Thymus (tissue), 11 donors: ENCODE results near the gene TRIM72. TPM values are rescaled to one million over a fixed set of nuclear protein-coding genes. Genes with fewer than 3 reads are reported as not detected.
"Not testable (repeated sequence)": the region's sequence is repeated elsewhere in the genome, so short reads cannot be mapped to it uniquely, and the experiment has no call there.

ENCODE experiments used
- DNase-seq, 9 donors: peaks; one replicate each; pipeline ENCODE4 v3.0.0-alpha.2; 2013; ENCODE audit warnings: low spot score in 9 of 9, low read depth in 6 of 9, missing footprints in 1 of 9
- H3K27ac ChIP-seq, 2 donors: one replicate each; pipeline ENCODE4 v1.5.1; 2013; ENCODE audit warnings: control low read depth in 1 of 2, low read depth in 1 of 2, low read length in 1 of 2, mild to moderate bottlenecking in 1 of 2, moderate library complexity in 1 of 2
- H3K27me3 ChIP-seq, 2 donors: one replicate each; pipeline ENCODE4 v1.5.1; 2013; ENCODE audit warnings: low read length in 1 of 2; ENCODE audit not compliant: control insufficient read depth in 2 of 2, insufficient read depth in 1 of 2
- H3K36me3 ChIP-seq, 2 donors: one replicate each; pipeline ENCODE4 v1.5.1; 2013; ENCODE audit warnings: low read length in 1 of 2, mild to moderate bottlenecking in 1 of 2, moderate library complexity in 1 of 2; ENCODE audit not compliant: control insufficient read depth in 2 of 2, insufficient read depth in 2 of 2
- H3K4me1 ChIP-seq, 2 donors: one replicate each; pipeline ENCODE4 v1.5.1; 2013; ENCODE audit warnings: low read length in 2 of 2; ENCODE audit not compliant: control insufficient read depth in 2 of 2, insufficient read depth in 2 of 2
- H3K4me3 ChIP-seq, 2 donors: one replicate each; pipeline ENCODE4 v1.5.1; 2013; ENCODE audit warnings: low read length in 2 of 2, control low read depth in 1 of 2, mild to moderate bottlenecking in 1 of 2
- H3K9me3 ChIP-seq, 2 donors: one replicate each; pipeline ENCODE4 v1.5.1; 2013; ENCODE audit warnings: low read length in 1 of 2, mild to moderate bottlenecking in 1 of 2; ENCODE audit not compliant: control insufficient read depth in 2 of 2, insufficient read depth in 1 of 2
- WGBS: extraction: QIAGEN DNeasy Blood & Tissue Kit; methylation state at CpG from one replicate; pipeline ENCODE4 v1.1.7; 2013; 5-methylcytosine and 5-hydroxymethylcytosine counted together
- polyA plus RNA-seq: library from polyadenylated mRNA; stranded (reverse); fragments of 200-250 nt; gene quantifications from one replicate; pipeline ENCODE4 v1.2.3, GENCODE V29; 2013
- total RNA-seq: library from RNA; stranded (reverse); fragments of 120-200 nt; gene quantifications from one replicate; pipeline ENCODE4 v1.2.4, GENCODE V29; 2013
- donor health status: healthy.

The TRIM72 gene
- total and polyA plus RNA-seq, 2 donors: 0.19 to 0.50 TPM

DNA sequence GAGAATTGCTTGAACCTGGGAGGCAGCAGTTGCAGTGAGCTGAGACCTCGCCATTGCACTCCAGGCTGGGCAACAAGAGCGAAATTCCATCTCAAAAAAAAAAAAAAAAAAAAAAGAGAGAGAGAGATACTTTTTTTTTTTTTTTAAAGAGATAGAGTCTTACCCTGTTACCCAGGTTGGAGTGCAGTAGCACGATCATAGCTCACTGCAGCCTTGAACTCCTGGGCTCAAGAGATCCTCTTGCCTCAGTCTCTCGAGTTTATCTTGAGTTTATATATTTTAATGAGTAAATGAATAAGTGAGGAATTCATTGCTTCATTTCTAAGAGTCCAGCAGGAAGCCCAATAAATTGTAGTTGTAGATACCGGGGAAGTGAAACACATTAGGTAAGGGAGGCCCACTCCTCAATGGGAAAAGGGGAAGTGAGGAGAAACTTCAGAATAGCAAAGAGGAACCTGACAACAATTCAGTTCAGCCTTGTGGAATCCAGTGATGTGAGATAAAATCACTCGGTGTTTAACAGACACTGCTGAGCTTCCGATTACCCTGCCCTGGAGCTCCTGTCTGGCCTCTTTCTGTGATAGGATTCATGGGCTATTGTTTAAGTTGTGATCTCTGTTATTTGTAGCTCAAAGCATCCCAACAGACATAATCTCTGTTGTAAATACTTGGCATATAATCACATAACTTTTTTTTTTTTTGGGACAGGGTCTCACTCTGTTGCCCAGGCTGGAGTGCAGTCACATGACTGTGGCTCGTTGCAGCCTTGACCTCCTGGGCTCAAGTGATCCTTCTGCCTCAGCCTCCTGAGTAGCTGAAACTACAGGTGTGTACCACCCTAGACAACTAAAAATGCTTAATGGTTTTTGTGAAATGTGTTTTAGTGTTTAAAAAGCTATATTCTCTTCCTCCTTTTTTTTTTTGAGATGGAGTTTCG lies 30.1 kb downstream of the TRIM72 start:
- no peaks in the 10 kb centered on the region for H3K36me3 ChIP-seq
- WGBS: 32% methylated on average over 8 of the region's 9 CpGs
- DNase-seq: peak in 1 of 9 donors; percentile 29
- no peaks in the 10 kb centered on the region for H3K4me1 ChIP-seq
- H3K4me3 ChIP-seq: no peak overlapping the region
- no peaks in the 10 kb centered on the region for H3K27me3 ChIP-seq
- no peak overlapping the region for H3K27ac ChIP-seq
- no peaks in the 10 kb centered on the region for H3K9me3 ChIP-seq

DNA sequence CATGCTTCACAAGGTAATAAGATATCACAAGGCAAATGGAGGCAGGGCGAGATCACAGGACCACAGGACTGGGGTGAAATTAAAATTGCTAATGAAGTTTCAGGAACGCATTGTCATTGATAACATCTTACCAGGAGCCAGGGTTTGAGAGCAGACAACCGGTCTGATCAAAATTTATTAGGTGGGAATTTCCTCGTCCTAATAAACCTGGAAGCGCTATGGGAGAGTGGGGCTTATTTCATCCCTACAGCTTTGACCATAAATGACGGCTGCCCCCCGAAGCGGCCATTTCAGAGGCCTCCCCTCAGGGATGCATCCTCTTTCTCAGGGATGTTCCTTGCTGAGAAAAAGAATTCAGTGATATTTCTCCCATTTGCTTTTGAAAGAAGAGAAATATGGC lies 31.7 kb downstream of the TRIM72 start:
- not testable (repeated sequence) for DNase-seq, H3K27ac ChIP-seq, H3K4me3 ChIP-seq, H3K4me1 ChIP-seq, H3K9me3 ChIP-seq, H3K36me3 ChIP-seq, H3K27me3 ChIP-seq
- 89% methylated on average over 8 of the region's 8 CpGs for WGBS

DNA sequence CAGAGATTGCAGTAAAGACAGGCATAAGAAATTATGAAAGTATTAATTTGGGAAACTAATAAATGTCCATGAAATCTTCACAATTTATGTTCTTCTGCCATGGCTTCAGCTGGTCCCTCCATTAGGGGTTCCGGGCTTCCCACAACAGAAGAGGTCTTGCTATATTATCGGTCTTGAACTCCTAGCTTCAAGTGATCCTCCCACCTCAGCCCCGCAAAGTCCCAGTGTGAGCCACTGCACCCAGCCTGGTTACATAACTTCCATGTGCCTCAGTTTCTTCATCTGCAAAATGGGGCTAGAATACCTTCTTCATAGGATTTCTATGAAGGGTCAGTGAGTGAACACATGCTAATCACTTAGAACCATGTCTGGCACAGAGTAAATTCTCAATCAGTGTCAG lies 32.4 kb downstream of the TRIM72 start:
- Histone ChIP-seq H3K4me3 (no peak overlapping the region), H3K36me3 (no peaks in the 10 kb centered on the region), H3K9me3 (no peaks in the 10 kb centered on the region), H3K4me1 (no peaks in the 10 kb centered on the region), H3K27me3 (no peaks in the 10 kb centered on the region), H3K27ac (no peak overlapping the region)
- 98% methylated on average over 3 of the region's 3 CpGs for WGBS
- no peak for DNase-seq

DNA sequence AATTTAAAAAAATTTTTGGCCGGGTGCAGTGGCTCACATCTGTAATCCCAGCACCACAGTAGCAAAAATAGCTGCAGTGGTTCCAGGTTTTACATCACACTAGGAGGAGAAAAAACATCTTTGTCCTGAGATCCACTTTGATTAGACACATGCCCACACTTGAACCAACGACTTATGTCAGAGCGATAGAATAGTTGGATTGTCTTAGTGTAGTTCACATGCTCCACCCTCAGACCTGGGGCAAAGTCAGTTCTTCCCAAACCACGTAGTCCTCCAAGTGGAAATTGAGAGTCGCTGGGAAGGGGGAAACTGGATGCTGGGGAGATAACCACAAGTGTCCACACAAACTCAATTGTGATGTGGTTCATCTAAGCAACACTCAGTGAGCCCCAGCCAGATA lies 34.4 kb downstream of the TRIM72 start:
- WGBS: 95% methylated on average over 5 of the region's 5 CpGs
- Histone ChIP-seq H3K9me3 (no peaks in the 10 kb centered on the region), H3K27me3 (no peaks in the 10 kb centered on the region), H3K4me3 (no peak overlapping the region), H3K27ac (no peak overlapping the region), H3K4me1 (no peaks in the 10 kb centered on the region), H3K36me3 (no peaks in the 10 kb centered on the region)
- no peak for DNase-seq

DNA sequence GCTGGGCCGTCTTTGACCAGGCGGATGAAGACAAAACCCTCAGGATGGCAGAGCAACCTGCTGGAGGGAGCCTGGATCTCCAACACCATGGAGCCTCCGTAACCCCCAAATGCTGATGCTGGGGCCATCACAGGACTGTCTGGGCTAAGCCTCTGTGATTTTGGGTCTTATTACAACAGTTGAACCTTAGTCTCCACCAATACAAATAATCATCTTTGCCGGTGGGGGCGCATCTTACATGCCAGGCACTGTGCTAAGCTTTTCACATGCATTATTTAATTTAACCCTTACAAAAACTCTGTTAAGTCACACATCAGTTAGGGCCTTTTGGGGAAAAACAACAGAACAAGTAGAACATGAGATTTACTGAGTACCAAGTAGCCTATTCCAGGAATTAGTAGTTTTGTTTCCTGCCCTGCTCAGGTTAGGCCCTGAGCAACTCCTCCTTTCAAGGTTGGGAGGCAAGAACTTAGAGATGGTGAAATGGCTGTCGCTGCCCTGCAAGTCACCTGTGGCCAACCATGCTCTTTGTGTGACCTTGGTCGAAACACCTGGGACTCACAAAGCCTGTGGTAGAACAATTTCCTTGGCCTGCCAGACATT lies 37.0 kb downstream of the TRIM72 start:
- H3K9me3 ChIP-seq: no peaks in the 10 kb centered on the region
- WGBS: 97% methylated on average over 7 of the region's 7 CpGs
- H3K4me1 ChIP-seq: no peaks in the 10 kb centered on the region
- no peaks in the 10 kb centered on the region for H3K36me3 ChIP-seq
- H3K27ac ChIP-seq: no peak overlapping the region
- no peak for DNase-seq
- no peaks in the 10 kb centered on the region for H3K27me3 ChIP-seq
- H3K4me3 ChIP-seq: no peak overlapping the region

DNA sequence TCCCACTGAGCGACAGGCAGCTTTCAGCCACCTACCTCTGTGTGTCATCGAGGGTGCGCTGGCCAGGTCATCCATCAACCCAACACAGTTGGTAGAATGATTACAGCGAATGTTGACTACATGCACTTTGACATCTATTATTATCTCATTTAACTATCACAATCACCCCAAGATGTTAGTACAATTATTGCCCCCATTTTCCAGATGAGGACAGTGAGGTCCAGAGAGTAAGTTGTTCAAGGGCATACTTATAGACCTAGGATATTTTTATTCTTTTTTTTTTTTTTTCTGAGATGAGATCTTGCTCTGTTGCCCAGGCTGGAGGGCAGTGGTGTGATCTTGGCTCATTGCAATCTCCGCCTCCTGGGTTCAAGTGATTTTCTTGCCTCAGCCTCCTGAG lies 37.5 kb downstream of the TRIM72 start:
- Histone ChIP-seq H3K27ac (no peak overlapping the region), H3K9me3 (no peaks in the 10 kb centered on the region), H3K4me1 (no peaks in the 10 kb centered on the region), H3K4me3 (no peak overlapping the region), H3K27me3 (no peaks in the 10 kb centered on the region), H3K36me3 (no peaks in the 10 kb centered on the region)
- WGBS: 98% methylated on average over 5 of the region's 5 CpGs
- no peak for DNase-seq

DNA sequence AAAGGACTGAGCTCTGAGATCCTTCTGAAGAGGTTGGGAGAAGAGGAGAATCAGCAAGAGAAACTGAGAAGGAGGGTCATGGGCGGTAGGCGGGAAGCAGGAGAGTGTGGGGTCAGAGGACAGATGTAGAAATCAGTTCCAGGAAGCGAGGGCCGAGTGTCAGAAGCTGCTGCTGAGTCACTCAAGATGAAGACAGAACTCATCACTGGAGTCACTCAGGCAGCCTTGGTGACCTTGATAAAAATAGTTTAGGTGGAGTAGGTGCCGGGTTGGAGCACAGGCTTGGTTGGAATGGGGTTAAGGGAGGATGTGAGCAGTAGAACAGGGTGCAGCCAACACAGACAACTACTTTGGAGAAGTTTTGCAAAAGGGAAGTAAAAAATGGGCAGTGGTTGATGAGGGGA lies 39.7 kb downstream of the TRIM72 start:
- no peak for DNase-seq
- H3K4me1 ChIP-seq: no peaks in the 10 kb centered on the region
- H3K27ac ChIP-seq: no peak overlapping the region
- no peak overlapping the region for H3K4me3 ChIP-seq
- 32% methylated on average over 5 of the region's 5 CpGs for WGBS
- H3K36me3 ChIP-seq: no peaks in the 10 kb centered on the region
- no peaks in the 10 kb centered on the region for H3K27me3 ChIP-seq
- no peaks in the 10 kb centered on the region for H3K9me3 ChIP-seq

DNA sequence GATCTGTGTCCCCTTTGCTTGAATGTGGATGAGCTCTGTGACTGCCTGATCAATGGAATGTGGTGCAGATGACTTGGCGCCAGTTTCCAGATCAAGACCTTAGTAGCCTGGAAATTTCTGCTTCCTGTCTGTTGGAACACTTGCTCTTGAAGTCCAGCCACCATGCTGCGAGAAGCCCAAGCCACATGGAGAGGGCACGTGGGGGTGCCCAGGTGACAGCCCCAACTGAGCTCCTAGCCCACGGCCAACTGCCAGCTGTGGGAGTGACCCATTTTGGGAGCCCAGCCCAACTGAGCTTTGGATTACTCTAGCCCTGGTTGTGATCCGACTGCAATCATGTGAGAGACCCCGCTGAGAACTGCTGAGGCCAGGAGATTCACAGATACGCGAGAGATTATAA lies 42.5 kb downstream of the TRIM72 start:
- Histone ChIP-seq H3K36me3 (no peaks in the 10 kb centered on the region), H3K9me3 (no peaks in the 10 kb centered on the region), H3K4me3 (no peak overlapping the region), H3K27ac (no peak overlapping the region), H3K27me3 (no peaks in the 10 kb centered on the region), H3K4me1 (no peaks in the 10 kb centered on the region)
- 85% methylated on average over 8 of the region's 8 CpGs for WGBS
- DNase-seq: no peak

DNA sequence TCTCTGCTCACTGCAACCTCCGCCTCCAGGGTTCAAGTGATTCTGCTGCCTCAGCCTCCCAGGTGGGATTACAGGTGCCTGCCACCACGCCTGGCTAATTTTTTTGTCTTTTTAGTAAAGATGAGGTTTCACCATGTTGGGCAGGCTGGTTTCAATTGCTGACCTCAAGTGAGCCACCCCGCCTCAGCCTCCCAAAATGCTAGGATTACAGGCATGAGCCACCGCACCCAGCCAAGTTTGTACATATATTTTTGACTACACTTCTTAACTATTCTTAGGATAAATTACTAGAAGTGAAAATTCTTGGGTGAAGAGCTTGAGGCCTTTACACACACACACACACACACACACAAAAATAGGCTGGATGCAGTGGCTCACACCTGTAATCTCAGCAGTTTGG lies 44.4 kb downstream of the TRIM72 start:
- Histone ChIP-seq H3K4me1 (no peaks in the 10 kb centered on the region), H3K9me3 (no peaks in the 10 kb centered on the region), H3K36me3 (no peaks in the 10 kb centered on the region), H3K27me3 (no peaks in the 10 kb centered on the region), H3K27ac (no peak overlapping the region), H3K4me3 (no peak overlapping the region)
- no peak for DNase-seq
- 95% methylated on average over 4 of the region's 4 CpGs for WGBS
